ENCODE results near the gene GPC2. TPM values are rescaled to one million over a fixed set of nuclear protein-coding genes. Genes with fewer than 3 reads are reported as not detected.
"Not testable (repeated sequence)": the region's sequence is repeated elsewhere in the genome, so short reads cannot be mapped to it uniquely, and the experiment has no call there.

GPC2 gene
- total RNA-seq, 1 donor from 2014 or later: 17.0 TPM

- H3K27ac Mint-ChIP-seq: no peak overlapping the region
- Histone ChIP-seq H3K27ac (no peak overlapping the region), H4K20me1 (ENCODE audit: low read depth) (no peaks in the 10 kb centered on the region), H3K36me3 (no peaks in the 10 kb centered on the region), H3K9me3 (ENCODE audit: low read depth) (no peaks in the 10 kb centered on the region), H3K27me3 (no peaks in the 10 kb centered on the region), H2AFZ (replicated peaks) (no peak overlapping the region), H3K4me2 (no peak overlapping the region), H3K4me3 (no peak overlapping the region), H3K9ac (no peak overlapping the region), H3K4me1 (no peaks in the 10 kb centered on the region), H3K79me2 (ENCODE audit: low read depth) (no peaks in the 10 kb centered on the region), H3F3A (ENCODE audit: low read depth) (no peaks in the 10 kb centered on the region)
- no peak for DNase-seq (ENCODE audit: low spot score)
- H3K4me1 Mint-ChIP-seq: no peaks in the 10 kb centered on the region
- H3K9me3 Mint-ChIP-seq: no peaks in the 10 kb centered on the region
- no peak for TF ChIP-seq CTCF (IDR thresholded peaks at IDR 0.05)
- TF ChIP-seq EZH2 (IDR thresholded peaks at IDR 0.05): no peak
- TF ChIP-seq EZH2phosphoT487 (IDR thresholded peaks at IDR 0.05): no peak
- no peaks in the 10 kb centered on the region for H3K36me3 Mint-ChIP-seq
- H3K27me3 Mint-ChIP-seq (ENCODE audit: insufficient read depth, low read depth): peaks cover 5% of the 10 kb centered on the region
- no peak overlapping the region for H3K4me3 Mint-ChIP-seq
Measured at GRCh38 chr7:100195222-100195621, 18.0 kb upstream of the GPC2 start.

GRCh38 chr7:100192969-100193368 lies 15.8 kb upstream of the GPC2 start:
- Mint-ChIP-seq H3K27ac (no peak overlapping the region), H3K9me3 (no peaks in the 10 kb centered on the region), H3K4me1 (no peaks in the 10 kb centered on the region), H3K36me3 (no peaks in the 10 kb centered on the region), H3K27me3 (ENCODE audit: insufficient read depth, low read depth) (peaks cover 10% of the 10 kb centered on the region), H3K4me3 (no peak overlapping the region)
- Histone ChIP-seq H3K9me3 (ENCODE audit: low read depth) (no peaks in the 10 kb centered on the region), H3K4me3 (no peak overlapping the region), H3K27ac (no peak overlapping the region), H3K36me3 (no peaks in the 10 kb centered on the region), H3K9ac (no peak overlapping the region), H3K79me2 (ENCODE audit: low read depth) (no peaks in the 10 kb centered on the region), H3K4me2 (no peak overlapping the region), H4K20me1 (ENCODE audit: low read depth) (no peaks in the 10 kb centered on the region), H2AFZ (replicated peaks) (no peak overlapping the region), H3K4me1 (peaks cover 5% of the 10 kb centered on the region), H3K27me3 (no peaks in the 10 kb centered on the region), H3F3A (ENCODE audit: low read depth) (no peaks in the 10 kb centered on the region)
- no peak for DNase-seq (ENCODE audit: low spot score)
- no peak for TF ChIP-seq EZH2phosphoT487 (IDR thresholded peaks at IDR 0.05)
- TF ChIP-seq CTCF (IDR thresholded peaks at IDR 0.05): no peak
- TF ChIP-seq EZH2 (IDR thresholded peaks at IDR 0.05): no peak

GRCh38 chr7:100192281-100192862 lies 15.2 kb upstream of the GPC2 start:
- H3K36me3 Mint-ChIP-seq; H3K9me3 Mint-ChIP-seq; H3K27me3 ChIP-seq; H3F3A ChIP-seq (ENCODE audit: low read depth); H3K27ac ChIP-seq; H4K20me1 ChIP-seq (ENCODE audit: low read depth); H3K4me3 Mint-ChIP-seq; DNase-seq (ENCODE audit: low spot score); H2AFZ ChIP-seq (replicated peaks); H3K9me3 ChIP-seq (ENCODE audit: low read depth); H3K4me1 Mint-ChIP-seq; H3K79me2 ChIP-seq (ENCODE audit: low read depth); H3K9ac ChIP-seq; H3K27ac Mint-ChIP-seq; H3K4me1 ChIP-seq; H3K4me2 ChIP-seq; H3K4me3 ChIP-seq; H3K27me3 Mint-ChIP-seq (ENCODE audit: insufficient read depth, low read depth); H3K36me3 ChIP-seq: not testable (repeated sequence)

GRCh38 chr7:100191775-100192174 lies 14.6 kb upstream of the GPC2 start:
- Histone ChIP-seq H3K4me1 (peaks cover 5% of the 10 kb centered on the region), H3K4me3 (no peak overlapping the region), H3F3A (ENCODE audit: low read depth) (no peaks in the 10 kb centered on the region), H3K27me3 (no peaks in the 10 kb centered on the region), H3K9me3 (ENCODE audit: low read depth) (no peaks in the 10 kb centered on the region), H3K27ac (no peak overlapping the region), H3K79me2 (ENCODE audit: low read depth) (no peaks in the 10 kb centered on the region), H2AFZ (replicated peaks) (no peak overlapping the region), H3K36me3 (no peaks in the 10 kb centered on the region), H4K20me1 (ENCODE audit: low read depth) (no peaks in the 10 kb centered on the region), H3K4me2 (no peak overlapping the region), H3K9ac (no peak overlapping the region)
- no peak for DNase-seq (ENCODE audit: low spot score)
- Mint-ChIP-seq H3K4me3 (no peak overlapping the region), H3K9me3 (no peaks in the 10 kb centered on the region), H3K27ac (no peak overlapping the region), H3K4me1 (no peaks in the 10 kb centered on the region), H3K36me3 (no peaks in the 10 kb centered on the region), H3K27me3 (ENCODE audit: insufficient read depth, low read depth) (peaks cover 6% of the 10 kb centered on the region)
- TF ChIP-seq CTCF (IDR thresholded peaks at IDR 0.05) (no peak), EZH2phosphoT487 (IDR thresholded peaks at IDR 0.05) (no peak), EZH2 (IDR thresholded peaks at IDR 0.05) (no peak)
